Esophagus muscularis mucosa (tissue), 4 donors: ENCODE measurements around the gene SLBP. TPM values are rescaled to one million over a fixed set of nuclear protein-coding genes. Genes with fewer than 3 reads are reported as not detected.

ENCODE experiments used
- DNase-seq: peaks from one replicate; pipeline ENCODE4 v3.0.0-alpha.2; 2017; ENCODE audit errors: extremely low spot score
- H3K27ac ChIP-seq, 4 donors: fragments of 200-600 bp; sonication (generic); replicated peaks in 1 of 4; 1 replicate in 3 of 4; 2 replicates in 1 of 4; pipeline ENCODE4 v1.5.1; 2016 to 2019; ENCODE audit warnings: mild to moderate bottlenecking in 1 of 4
- H3K27me3 ChIP-seq, 4 donors: fragments of 200-600 bp; sonication (generic); one replicate each; pipeline versions ENCODE4 v1.5.1 to v1.6.0; 2016 to 2019
- H3K36me3 ChIP-seq, 4 donors: fragments of 200-600 bp; sonication (generic); one replicate each; pipeline ENCODE4 v1.5.1; 2016 to 2019
- H3K4me1 ChIP-seq, 4 donors: fragments of 200-600 bp; sonication (generic); one replicate each; pipeline ENCODE4 v1.5.1; 2016 to 2019
- H3K4me3 ChIP-seq, 4 donors: fragments of 200-600 bp; sonication (generic); 1 replicate in 2 of 4; 2 replicates in 2 of 4; pipeline ENCODE4 v1.5.1; 2016 to 2019; ENCODE audit warnings: mild to moderate bottlenecking in 4 of 4, moderate library complexity in 1 of 4
- H3K9me3 ChIP-seq, 4 donors: fragments of 200-600 bp; sonication (generic); 1 replicate in 3 of 4; 2 replicates in 1 of 4; pipeline ENCODE4 v1.5.1; 2016 to 2019
- CTCF ChIP-seq, 3 experiments: fragments of 200-600 bp in 2 of 3; fragments of 450-650 bp in 1 of 3; sonication (generic) in 2 of 3; IDR thresholded peaks; one replicate each; pipeline ENCODE4 v1.5.1; 2017 to 2019; ENCODE audit warnings: antibody characterized with exemption in 3 of 3, mild to moderate bottlenecking in 2 of 3, moderate library complexity in 1 of 3
- EP300 ChIP-seq: sonication (generic); formaldehyde crosslinking; IDR thresholded peaks from one replicate; pipeline ENCODE4 v1.6.1; 2017; ENCODE audit warnings: antibody characterized with exemption
- POLR2A ChIP-seq: fragments of 450-650 bp; IDR thresholded peaks from one replicate; pipeline ENCODE4 v1.6.1; 2017; ENCODE audit warnings: antibody characterized with exemption, moderate library complexity, mild to moderate bottlenecking, low read depth
- POLR2AphosphoS5 ChIP-seq, 2 donors: sonication (generic); formaldehyde crosslinking; IDR thresholded peaks; one replicate each; pipeline ENCODE4 v1.6.1; 2017; ENCODE audit warnings: antibody characterized with exemption in 2 of 2
- WGBS: methylation state at CpG from one replicate; pipeline ENCODE4 v1.1.5; 2018; 5-methylcytosine and 5-hydroxymethylcytosine counted together
- intact Hi-C: fragments of 100-400 bp; cut with DNase I; formaldehyde crosslinking; loops from one replicate; pipeline ENCODE4 v1.15.1; 2023
- total RNA-seq, 4 donors: library from RNA; depleted of rRNA; stranded (reverse); fragments of >200 nt; gene quantifications; one replicate each; pipeline versions ENCODE4 v1.1.0 to v1.2.1, GENCODE V29; 2016

SLBP gene
- total RNA-seq = 10 to 100 TPM; 41.5 to 56.1 (median 45.5) TPM

- Histone ChIP-seq H3K36me3 (peaks cover 11 to 32% (median 17%) of the 10 kb centered on the region in 4 donors), H3K9me3 (no peaks in the 10 kb centered on the region), H3K4me1 (peaks cover 22 to 74% (median 51%) of the 10 kb centered on the region in 4 donors), H3K27ac (peak within 1 kb of the TSS; percentile 98 to 100 (median 98)), H3K4me3 (peak within 1 kb of the TSS; percentile 86 to 97 (median 92)), H3K27me3 (no peaks in the 10 kb centered on the region)
- TF ChIP-seq POLR2A (peak; percentile 56), POLR2AphosphoS5 (IDR thresholded peaks at IDR 0.05) (peak; percentile 72 to 86), EP300 (no peak)
- intact Hi-C loops = no loop called here
- peak; percentile 98 for DNase-seq
- WGBS = 0% methylated on average over 1 of the region's 98 CpGs
Observed at GRCh38 chr4:1712216-1713002, at the start of gene SLBP. Gene SLBP, minus strand, starts transcription at chr4:1712319. Its CDS starts 131 bp downstream, at chr4:1712188.

- no peaks in the 10 kb centered on the region for H3K36me3 ChIP-seq
- no peak overlapping the region for H3K4me3 ChIP-seq
- H3K27ac ChIP-seq = no peak overlapping the region
- no peak for DNase-seq
- WGBS = 77% methylated on average over 23 of the region's 32 CpGs
- intact Hi-C loops = no loop called here
- TF ChIP-seq CTCF (IDR thresholded peaks at IDR 0.05) (no peak), POLR2A (no peak), EP300 (no peak), POLR2AphosphoS5 (IDR thresholded peaks at IDR 0.05) (no peak)
- H3K9me3 ChIP-seq = no peaks in the 10 kb centered on the region
- H3K27me3 ChIP-seq = peaks cover 0 to 39% (median 0%) of the 10 kb centered on the region in 4 donors
- H3K4me1 ChIP-seq = peaks cover 7 to 20% (median 16%) of the 10 kb centered on the region in 4 donors
Observed at GRCh38 chr4:1761130-1761689, 49.1 kb upstream of the SLBP start.

- H3K9me3 ChIP-seq = no peaks in the 10 kb centered on the region
- 56% methylated on average over 17 of the region's 25 CpGs for WGBS
- no peaks in the 10 kb centered on the region for H3K36me3 ChIP-seq
- H3K27ac ChIP-seq = no peak overlapping the region
- peaks cover 7 to 20% (median 16%) of the 10 kb centered on the region in 4 donors for H3K4me1 ChIP-seq
- intact Hi-C loops = no loop called here
- DNase-seq = no peak
- peaks cover 0 to 33% (median 0%) of the 10 kb centered on the region in 4 donors for H3K27me3 ChIP-seq
- no peak for TF ChIP-seq CTCF (IDR thresholded peaks at IDR 0.05)
- TF ChIP-seq POLR2A = no peak
- TF ChIP-seq EP300 = no peak
- no peak for TF ChIP-seq POLR2AphosphoS5 (IDR thresholded peaks at IDR 0.05)
- no peak overlapping the region for H3K4me3 ChIP-seq
Observed at GRCh38 chr4:1760521-1761071, 48.5 kb upstream of the SLBP start.

- no peaks in the 10 kb centered on the region for H3K9me3 ChIP-seq
- intact Hi-C loops = no loop called here
- peaks cover 0 to 25% (median 0%) of the 10 kb centered on the region in 4 donors for H3K27me3 ChIP-seq
- no peak overlapping the region for H3K27ac ChIP-seq
- no peak for DNase-seq
- WGBS = 69% methylated on average over 9 of the region's 13 CpGs
- peaks cover 7 to 20% (median 16%) of the 10 kb centered on the region in 4 donors for H3K4me1 ChIP-seq
- no peaks in the 10 kb centered on the region for H3K36me3 ChIP-seq
- H3K4me3 ChIP-seq = no peak overlapping the region
- no peak for TF ChIP-seq POLR2AphosphoS5 (IDR thresholded peaks at IDR 0.05)
- TF ChIP-seq EP300 = no peak
- no peak for TF ChIP-seq CTCF (IDR thresholded peaks at IDR 0.05)
- no peak for TF ChIP-seq POLR2A
Observed at GRCh38 chr4:1759818-1760223, 47.7 kb upstream of the SLBP start.
